Spleen (tissue), 7 donors: ENCODE results near the gene TKTL1.
"Not testable (repeated sequence)": the region's sequence is repeated elsewhere in the genome, so short reads cannot be mapped to it uniquely, and the experiment has no call there.

Experiments
- CTCF ChIP-seq, 11 experiments: fragments of 200-600 bp in 7 of 11; fragments of 450-650 bp in 4 of 11; sonication (generic) in 4 of 11; IDR thresholded peaks in 8 of 11; conservative IDR thresholded peaks in 3 of 11; 1 replicate in 7 of 11; 2 replicates in 4 of 11; pipeline versions ENCODE4 v1.4.0 to v1.8.0; 2016 to 2021; ENCODE audit warnings: antibody characterized with exemption in 11 of 11, inconsistent platforms in 4 of 11, mild to moderate bottlenecking in 1 of 11
- POLR2A ChIP-seq, 3 donors: fragments of 450-650 bp; IDR thresholded peaks; one replicate each; pipeline ENCODE4 v1.5.1; 2017; ENCODE audit warnings: antibody characterized with exemption in 3 of 3, mild to moderate bottlenecking in 1 of 3
- POLR2AphosphoS5 ChIP-seq, 3 donors: sonication (generic); formaldehyde crosslinking; IDR thresholded peaks; one replicate each; pipeline ENCODE4 v1.5.1; 2017; ENCODE audit warnings: antibody characterized with exemption in 3 of 3
- donor health status: DM: no; HTN: no; CAD: no; lungs with moderate emphysema.
- donor health status: DM: no; HTN: no; CAD: no.
- donor health status: DM: no; HTN: no; CAD: no.

- not testable (repeated sequence) for TF ChIP-seq POLR2A (IDR thresholded peaks at IDR 0.05); CTCF (IDR thresholded peaks at IDR 0.05 in 8 of 11, conservative IDR thresholded peaks at IDR 0.05 in 3 of 11); POLR2AphosphoS5 (IDR thresholded peaks at IDR 0.05)
Measured at GRCh38 chrX:154248076-154248475, 47.5 kb upstream of the TKTL1 start.
